H9 (cell line): Measurements from ENCODE around the gene SKIC2. TPM values are rescaled to one million over a fixed set of nuclear protein-coding genes. Genes with fewer than 3 reads are reported as not detected.

Experiments
- DNase-seq: peaks from one replicate; pipeline ENCODE4 v3.0.0-alpha.2; 2017
- H2AFZ ChIP-seq: one replicate; pipeline ENCODE4 v1.6.1; 2013; ENCODE audit warnings: mild to moderate bottlenecking, low read length, control low read depth, moderate library complexity
- H2AK5ac ChIP-seq: 2 replicates; pipeline ENCODE4 v1.6.1; 2013; ENCODE audit warnings: low read length, control low read depth, mixed read lengths; ENCODE audit not compliant: insufficient read length
- H2BK120ac ChIP-seq: one replicate; pipeline ENCODE4 v1.6.1; 2013; ENCODE audit warnings: low read depth, mild to moderate bottlenecking, low read length, control low read depth, inconsistent platforms; ENCODE audit not compliant: poor library complexity, severe bottlenecking
- H2BK12ac ChIP-seq: 2 replicates; pipeline ENCODE4 v1.6.1; 2013; ENCODE audit warnings: low read length, control low read depth, mixed read lengths, low read depth; ENCODE audit not compliant: insufficient read length
- H2BK15ac ChIP-seq: 2 replicates; pipeline ENCODE4 v1.6.1; 2013; ENCODE audit warnings: low read depth, low read length, control low read depth
- H2BK20ac ChIP-seq: one replicate; pipeline ENCODE4 v1.6.1; 2013; ENCODE audit warnings: low read depth, mild to moderate bottlenecking, low read length, control low read depth, inconsistent platforms; ENCODE audit not compliant: poor library complexity, severe bottlenecking
- H2BK5ac ChIP-seq: 2 replicates; pipeline ENCODE4 v1.6.1; 2013; ENCODE audit warnings: low read length, control low read depth, mixed read lengths; ENCODE audit not compliant: insufficient read length
- H3K14ac ChIP-seq: 2 replicates; pipeline ENCODE4 v1.6.1; 2013; ENCODE audit warnings: low read length, control low read depth; ENCODE audit not compliant: insufficient read depth
- H3K18ac ChIP-seq: 2 replicates; pipeline ENCODE4 v1.6.1; 2013; ENCODE audit warnings: low read depth, mild to moderate bottlenecking, mixed read lengths, low read length, control low read depth; ENCODE audit not compliant: insufficient read length
- H3K23ac ChIP-seq: 2 replicates; pipeline ENCODE4 v1.6.1; 2013; ENCODE audit warnings: low read length, control low read depth, mixed read lengths, low read depth; ENCODE audit not compliant: insufficient read length
- H3K23me2 ChIP-seq: 2 replicates; pipeline ENCODE4 v1.6.1; 2013; ENCODE audit warnings: low read depth, mild to moderate bottlenecking, mixed read lengths, low read length, control low read depth; ENCODE audit not compliant: insufficient read length, poor library complexity, severe bottlenecking
- H3K27ac ChIP-seq: 2 replicates; pipeline ENCODE4 v1.5.1; 2013; ENCODE audit warnings: low read length, control low read depth, mixed read lengths, low read depth; ENCODE audit not compliant: insufficient read length
- H3K27me3 ChIP-seq: 2 replicates; pipeline ENCODE4 v1.6.1; 2013; ENCODE audit warnings: low read length, control low read depth, inconsistent platforms; ENCODE audit not compliant: insufficient read depth
- H3K4ac ChIP-seq: 2 replicates; pipeline ENCODE4 v1.6.1; 2013; ENCODE audit warnings: low read depth, mild to moderate bottlenecking, control low read depth, inconsistent platforms, low read length, moderate library complexity
- H3K4me1 ChIP-seq: 2 replicates; pipeline ENCODE4 v1.6.1; 2013; ENCODE audit warnings: low read length, control low read depth, inconsistent platforms; ENCODE audit not compliant: insufficient read depth
- H3K4me2 ChIP-seq: 2 replicates; pipeline ENCODE4 v1.6.1; 2013; ENCODE audit warnings: low read length, control low read depth, mixed read lengths; ENCODE audit not compliant: insufficient read length, insufficient read depth
- H3K56ac ChIP-seq: 2 replicates; pipeline ENCODE4 v1.6.1; 2013; ENCODE audit warnings: low read depth, mild to moderate bottlenecking, mixed read lengths, low read length, control low read depth; ENCODE audit not compliant: insufficient read length
- H3K79me1 ChIP-seq: 2 replicates; pipeline ENCODE4 v1.6.1; 2013; ENCODE audit warnings: low read depth, mild to moderate bottlenecking, moderate library complexity, low read length, control low read depth, inconsistent platforms; ENCODE audit not compliant: insufficient read depth, poor library complexity, severe bottlenecking
- H3K79me2 ChIP-seq: 2 replicates; pipeline ENCODE4 v1.6.1; 2013; ENCODE audit warnings: low read length, control low read depth, inconsistent platforms; ENCODE audit not compliant: insufficient read depth
- H3K9ac ChIP-seq: 2 replicates; pipeline ENCODE4 v1.6.1; 2013; ENCODE audit warnings: low read length, control low read depth, mixed read lengths; ENCODE audit not compliant: insufficient read length; ENCODE audit errors: extremely low read depth
- H3K9me3 ChIP-seq: one replicate; pipeline ENCODE4 v1.6.1; 2013; ENCODE audit warnings: low read depth, low read length, inconsistent platforms; ENCODE audit not compliant: control insufficient read depth
- H3T11ph ChIP-seq: one replicate; pipeline ENCODE4 v1.6.1; 2013; ENCODE audit warnings: mild to moderate bottlenecking, low read length, control low read depth, inconsistent platforms
- H4K20me1 ChIP-seq: one replicate; pipeline ENCODE4 v1.6.1; 2013; ENCODE audit not compliant: control insufficient read depth, insufficient read length, insufficient read depth
- H4K5ac ChIP-seq: 2 replicates; pipeline ENCODE4 v1.6.1; 2013; ENCODE audit warnings: low read depth, mild to moderate bottlenecking, mixed read lengths, low read length, control low read depth; ENCODE audit not compliant: insufficient read length
- H4K8ac ChIP-seq: replicated peaks from 2 replicates; pipeline ENCODE4 v1.6.1; 2013; ENCODE audit warnings: low read length, control low read depth, mixed read lengths, low read depth; ENCODE audit not compliant: insufficient read length
- H4K91ac ChIP-seq: 2 replicates; pipeline ENCODE4 v1.6.1; 2013; ENCODE audit warnings: low read depth, mild to moderate bottlenecking, moderate library complexity, mixed read lengths, low read length, control low read depth; ENCODE audit not compliant: insufficient read length
- H3K27ac Mint-ChIP-seq, 3 experiments: 2 replicates in 2 of 3; 3 replicates in 1 of 3; pipeline ENCODE4 v1.8.0; 2020 to 2021; ENCODE audit warnings: mixed read lengths in 3 of 3, mild to moderate bottlenecking in 1 of 3, moderate library complexity in 1 of 3
- H3K27me3 Mint-ChIP-seq: 2 replicates; pipeline ENCODE4 v1.8.0; 2021; ENCODE audit warnings: low read depth, mild to moderate bottlenecking, moderate library complexity, mixed read lengths
- H3K36me3 Mint-ChIP-seq, 3 experiments: 2 replicates in 2 of 3; 3 replicates in 1 of 3; pipeline ENCODE4 v1.8.0; 2020 to 2021; ENCODE audit warnings: low read depth in 3 of 3, mixed read lengths in 3 of 3; ENCODE audit not compliant: insufficient read depth in 1 of 3
- H3K4me1 Mint-ChIP-seq, 2 experiments: 2 replicates each; pipeline ENCODE4 v1.8.0; 2020; ENCODE audit warnings: mixed read lengths in 2 of 2
- H3K4me3 Mint-ChIP-seq, 2 experiments: 2 replicates in 1 of 2; 3 replicates in 1 of 2; pipeline ENCODE4 v1.8.0; 2020 to 2021; ENCODE audit warnings: mild to moderate bottlenecking in 2 of 2, mixed read lengths in 2 of 2, moderate library complexity in 1 of 2
- H3K9me3 Mint-ChIP-seq, 2 experiments: 2 replicates in 1 of 2; 3 replicates in 1 of 2; pipeline ENCODE4 v1.8.0; 2020; ENCODE audit warnings: mild to moderate bottlenecking in 2 of 2, mixed read lengths in 2 of 2, moderate library complexity in 1 of 2
- WGBS: extraction: QIAGEN DNeasy Blood & Tissue Kit; methylation state at CpG from one replicate; pipeline ENCODE4 v1.1.7; 2013; ENCODE audit warnings: missing lambda C conversion rate, low lambda C conversion rate, mixed read lengths; ENCODE audit not compliant: insufficient read length; ENCODE audit errors: extremely low coverage; 5-methylcytosine and 5-hydroxymethylcytosine counted together
- total RNA-seq: library from RNA; stranded (reverse); gene quantifications from 2 replicates; pipeline ENCODE4 v1.2.1, GENCODE V29; 2021
- TF ChIP-seq, protein P1 (sequence below): fragments of 200-600 bp; sonication (generic); conservative IDR thresholded peaks from 3 replicates; pipeline ENCODE4 v1.8.0; 2021; ENCODE audit warnings: antibody characterized with exemption, mild to moderate bottlenecking

Gene SKIC2
- total RNA-seq, 1 experiment from 2014 or later: 86.2 TPM

DNA sequence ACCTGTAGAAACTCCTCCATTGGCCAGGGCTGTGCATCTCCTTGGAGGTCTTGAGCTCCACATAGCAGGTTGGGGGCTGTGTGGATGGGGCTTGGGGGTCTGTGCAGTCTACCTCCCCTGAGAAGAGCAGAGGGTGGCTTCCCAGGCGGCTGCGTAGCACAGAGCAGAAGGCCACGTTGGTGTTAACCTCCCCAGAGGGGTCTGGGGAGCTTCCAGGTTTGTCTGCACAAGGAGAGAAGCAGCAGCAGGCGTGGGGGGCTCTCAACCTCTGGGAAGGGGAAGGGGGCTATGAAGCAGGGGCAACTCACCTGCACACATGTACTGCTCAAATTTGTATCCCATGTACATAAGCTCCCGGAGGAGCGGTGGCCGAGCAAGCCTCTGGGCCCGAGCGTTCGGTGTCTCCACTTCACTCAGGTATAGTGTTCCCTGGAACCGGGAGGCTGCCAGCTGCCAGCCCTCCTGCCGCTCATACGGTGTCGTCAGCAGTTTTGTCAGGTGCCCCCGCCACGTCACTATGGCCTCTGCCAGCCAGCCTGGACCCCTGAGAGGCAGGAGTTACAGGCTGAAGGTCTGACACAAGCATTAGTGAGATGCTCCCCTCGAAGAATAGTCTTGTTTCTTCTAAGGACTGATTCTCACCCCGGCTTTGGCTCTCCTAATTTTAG lies 11.8 kb downstream of the SKIC2 start:
- no peak overlapping the region for H2AK5ac ChIP-seq
- H2BK120ac ChIP-seq: no peak overlapping the region
- H2AFZ ChIP-seq: no peak overlapping the region
- peaks cover 6% of the 10 kb centered on the region for H3K23me2 ChIP-seq
- no peak overlapping the region for H4K91ac ChIP-seq
- 0 out of 2 replicates have a peak overlapping the region, but pooled peaks have one; percentile 3 for H3K4ac ChIP-seq
- no peaks in the 10 kb centered on the region for H3K27me3 ChIP-seq
- no peaks in the 10 kb centered on the region for H3K9me3 ChIP-seq
- no peaks in the 10 kb centered on the region for H4K20me1 ChIP-seq
- no peak overlapping the region for H4K8ac ChIP-seq
- H3K18ac ChIP-seq: no peak overlapping the region
- no peak overlapping the region for H2BK20ac ChIP-seq
- Mint-ChIP-seq H3K4me3 (peak overlapping the region; percentile 91 to 97; a peak in 3 of 5 replicates), H3K36me3 (peaks cover 33 to 69% (median 62%) of the 10 kb centered on the region in 3 experiments; a peak in 6 of 7 replicates), H3K4me1 (peaks cover 8 to 11% of the 10 kb centered on the region in 2 experiments), H3K9me3 (peaks cover 0 to 7% of the 10 kb centered on the region in 2 experiments; a peak in 2 of 5 replicates), H3K27ac (peak overlapping the region in 2 of 3 experiments; percentile 100; a peak in 2 of 7 replicates), H3K27me3 (no peaks in the 10 kb centered on the region; the same call in 1 of the 2 replicates)
- DNase-seq: no peak
- H2BK12ac ChIP-seq: no peak overlapping the region
- H4K5ac ChIP-seq: no peak overlapping the region
- no peaks in the 10 kb centered on the region for H3K79me1 ChIP-seq
- H3K4me1 ChIP-seq: peaks cover 3% of the 10 kb centered on the region; the same call in 1 of the 2 replicates
- H3K14ac ChIP-seq: no peak overlapping the region
- no peaks in the 10 kb centered on the region; the same call in 1 of the 2 replicates for H3K79me2 ChIP-seq
- peak overlapping the region; percentile 94 for H3K4me2 ChIP-seq
- TF ChIP-seq, protein P1, sequence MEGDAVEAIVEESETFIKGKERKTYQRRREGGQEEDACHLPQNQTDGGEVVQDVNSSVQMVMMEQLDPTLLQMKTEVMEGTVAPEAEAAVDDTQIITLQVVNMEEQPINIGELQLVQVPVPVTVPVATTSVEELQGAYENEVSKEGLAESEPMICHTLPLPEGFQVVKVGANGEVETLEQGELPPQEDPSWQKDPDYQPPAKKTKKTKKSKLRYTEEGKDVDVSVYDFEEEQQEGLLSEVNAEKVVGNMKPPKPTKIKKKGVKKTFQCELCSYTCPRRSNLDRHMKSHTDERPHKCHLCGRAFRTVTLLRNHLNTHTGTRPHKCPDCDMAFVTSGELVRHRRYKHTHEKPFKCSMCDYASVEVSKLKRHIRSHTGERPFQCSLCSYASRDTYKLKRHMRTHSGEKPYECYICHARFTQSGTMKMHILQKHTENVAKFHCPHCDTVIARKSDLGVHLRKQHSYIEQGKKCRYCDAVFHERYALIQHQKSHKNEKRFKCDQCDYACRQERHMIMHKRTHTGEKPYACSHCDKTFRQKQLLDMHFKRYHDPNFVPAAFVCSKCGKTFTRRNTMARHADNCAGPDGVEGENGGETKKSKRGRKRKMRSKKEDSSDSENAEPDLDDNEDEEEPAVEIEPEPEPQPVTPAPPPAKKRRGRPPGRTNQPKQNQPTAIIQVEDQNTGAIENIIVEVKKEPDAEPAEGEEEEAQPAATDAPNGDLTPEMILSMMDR: no peak
- H3K9ac ChIP-seq: no peak overlapping the region
- no peak overlapping the region for H2BK5ac ChIP-seq
- H3K23ac ChIP-seq: no peak overlapping the region
- H3K27ac ChIP-seq: no peak overlapping the region
- H3K56ac ChIP-seq: no peak overlapping the region
- no peak overlapping the region for H3T11ph ChIP-seq
- no peak overlapping the region for H2BK15ac ChIP-seq
- WGBS: no CpG with 5 or more reads among the region's 18 CpGs
